Gastroesophageal sphincter (tissue), 3 donors: ENCODE data around the gene GALNS.

Experiments used
- EP300 ChIP-seq: sonication (generic); formaldehyde crosslinking; IDR thresholded peaks from one replicate; pipeline ENCODE4 v1.6.1; 2017; ENCODE audit warnings: antibody characterized with exemption, mild to moderate bottlenecking
- POLR2A ChIP-seq, 2 donors: fragments of 450-650 bp; IDR thresholded peaks; one replicate each; pipeline ENCODE4 v1.6.1; 2017; ENCODE audit warnings: antibody characterized with exemption in 2 of 2, mild to moderate bottlenecking in 2 of 2, moderate library complexity in 1 of 2
- POLR2AphosphoS5 ChIP-seq: sonication (generic); formaldehyde crosslinking; IDR thresholded peaks from one replicate; pipeline ENCODE4 v1.6.1; 2017; ENCODE audit warnings: antibody characterized with exemption
- TF ChIP-seq, protein P1 (sequence below), 4 experiments: fragments of 200-600 bp in 2 of 4; fragments of 450-650 bp in 2 of 4; sonication (generic) in 1 of 4; IDR thresholded peaks; one replicate each; pipeline ENCODE4 v1.5.1; 2017 to 2019; ENCODE audit warnings: antibody characterized with exemption in 4 of 4, mild to moderate bottlenecking in 2 of 4, moderate library complexity in 2 of 4

DNA sequence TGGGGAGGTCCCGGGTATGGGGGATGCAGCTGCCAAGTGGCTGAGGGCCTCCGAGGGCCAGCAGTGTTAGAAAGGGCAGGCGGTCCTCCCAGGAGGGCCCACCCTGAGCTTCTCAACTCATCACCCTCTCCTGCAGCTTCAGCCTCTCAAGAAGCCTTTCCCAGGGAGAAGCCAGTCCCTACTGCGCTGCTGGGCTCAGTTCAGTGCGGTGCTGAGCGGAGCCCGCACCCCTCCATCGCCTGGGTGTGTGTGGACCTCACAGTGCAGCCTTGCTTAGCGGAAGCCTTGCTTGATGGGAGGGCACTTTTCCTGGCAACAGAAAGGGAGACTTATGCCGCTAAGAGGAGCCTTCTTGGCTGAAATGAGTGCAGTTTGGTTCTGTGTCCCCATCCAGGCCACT lies 41.5 kb downstream of the GALNS start:
- TF ChIP-seq POLR2AphosphoS5 (no peak), EP300 (no peak), POLR2A (IDR thresholded peaks at IDR 0.05) (no peak)
- TF ChIP-seq, protein P1, sequence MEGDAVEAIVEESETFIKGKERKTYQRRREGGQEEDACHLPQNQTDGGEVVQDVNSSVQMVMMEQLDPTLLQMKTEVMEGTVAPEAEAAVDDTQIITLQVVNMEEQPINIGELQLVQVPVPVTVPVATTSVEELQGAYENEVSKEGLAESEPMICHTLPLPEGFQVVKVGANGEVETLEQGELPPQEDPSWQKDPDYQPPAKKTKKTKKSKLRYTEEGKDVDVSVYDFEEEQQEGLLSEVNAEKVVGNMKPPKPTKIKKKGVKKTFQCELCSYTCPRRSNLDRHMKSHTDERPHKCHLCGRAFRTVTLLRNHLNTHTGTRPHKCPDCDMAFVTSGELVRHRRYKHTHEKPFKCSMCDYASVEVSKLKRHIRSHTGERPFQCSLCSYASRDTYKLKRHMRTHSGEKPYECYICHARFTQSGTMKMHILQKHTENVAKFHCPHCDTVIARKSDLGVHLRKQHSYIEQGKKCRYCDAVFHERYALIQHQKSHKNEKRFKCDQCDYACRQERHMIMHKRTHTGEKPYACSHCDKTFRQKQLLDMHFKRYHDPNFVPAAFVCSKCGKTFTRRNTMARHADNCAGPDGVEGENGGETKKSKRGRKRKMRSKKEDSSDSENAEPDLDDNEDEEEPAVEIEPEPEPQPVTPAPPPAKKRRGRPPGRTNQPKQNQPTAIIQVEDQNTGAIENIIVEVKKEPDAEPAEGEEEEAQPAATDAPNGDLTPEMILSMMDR (IDR thresholded peaks at IDR 0.05), result no peak
